HEK293 (cell line): ENCODE data around the gene HIP1.

ENCODE experiments used
- CTCF ChIA-PET: fragments of 350-600 bp; formaldehyde crosslinking; extraction: SDS; loops from one replicate; lab custom pipeline; 2021; ENCODE audit warnings: antibody characterized with exemption; lab: Yijun Ruan, JAX
- POLR2A ChIA-PET: fragments of 300-600 bp; formaldehyde crosslinking; extraction: SDS; loops from one replicate; lab custom pipeline; 2020; ENCODE audit warnings: antibody characterized with exemption, inconsistent platforms; lab: Yijun Ruan, JAX
- H3K27ac ChIP-seq: fragments of 200-500 bp; sonication (Bioruptor generic); 2 replicates; pipeline ENCODE4 v1.5.1; 2014; ENCODE audit warnings: low read depth, low read length, control low read depth, inconsistent platforms; ENCODE audit errors: extremely low read depth
- H3K36me3 ChIP-seq, 2 experiments: fragments of 200-500 bp in 1 of 2; sonication (Bioruptor generic) in 1 of 2; 1 replicate in 1 of 2; 2 replicates in 1 of 2; pipeline ENCODE4 v1.5.1; 2014 to 2017; ENCODE audit warnings: inconsistent platforms in 2 of 2, low read length in 2 of 2; ENCODE audit not compliant: control insufficient read depth in 2 of 2, insufficient read depth in 1 of 2
- H3K4me1 ChIP-seq: fragments of 200-500 bp; sonication (Bioruptor generic); 2 replicates; pipeline ENCODE4 v1.5.1; 2014; ENCODE audit warnings: mild to moderate bottlenecking, low read length, inconsistent platforms; ENCODE audit not compliant: control insufficient read depth, insufficient read depth
- H3K4me3 ChIP-seq: 2 replicates; pipeline ENCODE4 v1.5.1; 2011; ENCODE audit warnings: low read depth, mild to moderate bottlenecking, control low read depth, low read length, moderate library complexity
- H3K9me3 ChIP-seq: fragments of 200-500 bp; sonication (Bioruptor generic); 2 replicates; pipeline ENCODE4 v1.5.1; 2014; ENCODE audit warnings: low read depth, low read length, inconsistent platforms; ENCODE audit not compliant: control insufficient read depth, insufficient read depth
- EGR2 ChIP-seq: fragments of 450-650 bp; formaldehyde crosslinking; IDR thresholded peaks from 2 replicates; pipeline ENCODE4 v1.5.1; 2016; ENCODE audit warnings: low read depth, missing biosample characterization, missing genetic modification characterization
- GLIS2 ChIP-seq: fragments of 450-650 bp; formaldehyde crosslinking; IDR thresholded peaks from 2 replicates; pipeline ENCODE4 v1.5.1; 2016; ENCODE audit warnings: missing biosample characterization, missing genetic modification characterization
- HIC1 ChIP-seq: fragments of 450-650 bp; formaldehyde crosslinking; IDR thresholded peaks from 2 replicates; pipeline ENCODE4 v1.5.1; 2016; ENCODE audit warnings: missing biosample characterization, missing genetic modification characterization
- HOXA7 ChIP-seq: sonication (generic); formaldehyde crosslinking; IDR thresholded peaks from 2 replicates; pipeline ENCODE4 v1.8.1; 2022; ENCODE audit warnings: missing genetic modification reagents, borderline replicate concordance
- IKZF3 ChIP-seq: fragments of 450-650 bp; IDR thresholded peaks from 2 replicates; pipeline ENCODE4 v1.5.0; 2018; ENCODE audit warnings: missing biosample characterization, mild to moderate bottlenecking, missing genetic modification characterization, moderate library complexity
- PATZ1 ChIP-seq: fragments of 450-650 bp; formaldehyde crosslinking; IDR thresholded peaks from 2 replicates; pipeline ENCODE4 v1.5.1; 2016; ENCODE audit warnings: missing biosample characterization, missing genetic modification characterization
- PRDM1 ChIP-seq: fragments of 450-650 bp; formaldehyde crosslinking; IDR thresholded peaks from 2 replicates; pipeline ENCODE4; 2016; ENCODE audit warnings: missing biosample characterization, missing genetic modification characterization
- SCRT2 ChIP-seq: fragments of 450-650 bp; formaldehyde crosslinking; IDR thresholded peaks from 2 replicates; pipeline ENCODE4 v1.5.1; 2016; ENCODE audit warnings: missing biosample characterization, missing genetic modification characterization
- SP3 ChIP-seq: fragments of 450-650 bp; formaldehyde crosslinking; IDR thresholded peaks from 2 replicates; pipeline ENCODE4 v1.5.1; 2016; ENCODE audit warnings: missing biosample characterization, missing genetic modification characterization
- ZBTB17 ChIP-seq: fragments of 450-650 bp; formaldehyde crosslinking; IDR thresholded peaks from 2 replicates; pipeline ENCODE4 v1.5.1; 2016; ENCODE audit warnings: missing biosample characterization, missing genetic modification characterization
- ZBTB20 ChIP-seq: fragments of 450-650 bp; formaldehyde crosslinking; IDR thresholded peaks from 2 replicates; pipeline ENCODE4 v1.5.1; 2016; ENCODE audit warnings: missing biosample characterization, missing genetic modification characterization
- ZBTB6 ChIP-seq: fragments of 450-650 bp; formaldehyde crosslinking; IDR thresholded peaks from 2 replicates; pipeline ENCODE4 v1.5.1; 2017; ENCODE audit warnings: missing biosample characterization, missing genetic modification characterization
- ZBTB8A ChIP-seq: fragments of 450-650 bp; formaldehyde crosslinking; IDR thresholded peaks from 2 replicates; pipeline ENCODE4 v1.5.1; 2016; ENCODE audit warnings: missing biosample characterization, missing genetic modification characterization
- ZFHX2 ChIP-seq: fragments of 450-650 bp; formaldehyde crosslinking; conservative IDR thresholded peaks from 2 replicates; pipeline ENCODE4 v1.5.1; 2016; ENCODE audit warnings: missing biosample characterization, missing genetic modification characterization
- ZIC2 ChIP-seq: fragments of 450-650 bp; formaldehyde crosslinking; IDR thresholded peaks from 2 replicates; pipeline ENCODE4 v1.5.1; 2016; ENCODE audit warnings: missing biosample characterization, missing genetic modification characterization
- ZNF155 ChIP-seq: fragments of 450-650 bp; formaldehyde crosslinking; IDR thresholded peaks from 2 replicates; pipeline ENCODE4 v1.5.1; 2016; ENCODE audit warnings: missing biosample characterization, missing genetic modification characterization
- ZNF202 ChIP-seq: fragments of 450-650 bp; formaldehyde crosslinking; IDR thresholded peaks from 2 replicates; pipeline ENCODE4 v1.5.1; 2016; ENCODE audit warnings: missing biosample characterization, missing genetic modification characterization, borderline replicate concordance
- ZNF24 ChIP-seq: fragments of 450-650 bp; formaldehyde crosslinking; IDR thresholded peaks from 2 replicates; pipeline ENCODE4 v1.5.1; 2016; ENCODE audit warnings: missing biosample characterization, missing genetic modification characterization
- ZNF324 ChIP-seq: fragments of 450-650 bp; formaldehyde crosslinking; IDR thresholded peaks from 2 replicates; pipeline ENCODE4 v1.5.1; 2016; ENCODE audit warnings: missing biosample characterization, missing genetic modification characterization
- ZNF433 ChIP-seq: fragments of 450-650 bp; formaldehyde crosslinking; IDR thresholded peaks from 2 replicates; pipeline ENCODE4 v1.5.1; 2016; ENCODE audit warnings: missing biosample characterization, missing genetic modification characterization, low read depth
- ZNF449 ChIP-seq: fragments of 450-650 bp; formaldehyde crosslinking; IDR thresholded peaks from 2 replicates; pipeline ENCODE4 v1.5.1; 2017; ENCODE audit warnings: missing biosample characterization, mild to moderate bottlenecking, missing genetic modification characterization, moderate library complexity
- ZNF473 ChIP-seq: fragments of 450-650 bp; formaldehyde crosslinking; IDR thresholded peaks from 2 replicates; pipeline ENCODE4 v1.5.1; 2017; ENCODE audit warnings: missing biosample characterization, missing genetic modification characterization
- ZNF530 ChIP-seq: fragments of 450-650 bp; formaldehyde crosslinking; IDR thresholded peaks from 2 replicates; pipeline ENCODE4 v1.5.1; 2016; ENCODE audit warnings: low read depth, missing biosample characterization, missing genetic modification characterization
- ZNF548 ChIP-seq: fragments of 450-650 bp; formaldehyde crosslinking; IDR thresholded peaks from 2 replicates; pipeline ENCODE4 v1.5.1; 2016; ENCODE audit warnings: missing biosample characterization, missing genetic modification characterization
- ZNF621 ChIP-seq: fragments of 450-650 bp; formaldehyde crosslinking; IDR thresholded peaks from 2 replicates; pipeline ENCODE4 v1.5.1; 2017; ENCODE audit warnings: missing biosample characterization, missing genetic modification characterization
- ZNF626 ChIP-seq: fragments of 450-650 bp; sonication (Bioruptor Pico); formaldehyde crosslinking; IDR thresholded peaks from 2 replicates; pipeline ENCODE4 v1.5.1; 2018; ENCODE audit warnings: missing biosample characterization, missing genetic modification characterization, inconsistent platforms
- ZNF664 ChIP-seq: fragments of 450-650 bp; formaldehyde crosslinking; IDR thresholded peaks from 2 replicates; pipeline ENCODE4 v1.5.1; 2016; ENCODE audit warnings: missing biosample characterization, missing genetic modification characterization
- ZNF701 ChIP-seq: fragments of 450-650 bp; formaldehyde crosslinking; IDR thresholded peaks from 2 replicates; pipeline ENCODE4 v1.5.1; 2016; ENCODE audit warnings: missing biosample characterization, missing genetic modification characterization
- ZNF707 ChIP-seq: fragments of 450-650 bp; formaldehyde crosslinking; IDR thresholded peaks from 2 replicates; pipeline ENCODE4 v1.5.1; 2016; ENCODE audit warnings: missing biosample characterization, missing genetic modification characterization
- ZNF837 ChIP-seq: fragments of 450-650 bp; formaldehyde crosslinking; IDR thresholded peaks from 2 replicates; pipeline ENCODE4 v1.5.1; 2016; ENCODE audit warnings: missing biosample characterization, missing genetic modification characterization
- ZNF843 ChIP-seq: fragments of 450-650 bp; formaldehyde crosslinking; IDR thresholded peaks from 2 replicates; pipeline ENCODE4 v1.5.1; 2016; ENCODE audit warnings: missing biosample characterization, missing genetic modification characterization

The HIP1 gene

GRCh38 chr7:75639071-75639885 is 99.5 kb downstream of the HIP1 start (continued):
- TF ChIP-seq ZNF155 (tag by site-specific recombination) (no peak), ZNF837 (tag by site-specific recombination) (no peak), ZNF621 (tag by site-specific recombination) (no peak), ZNF707 (tag by site-specific recombination) (no peak), ZNF324 (tag by site-specific recombination) (peak; percentile 64; the same call in 1 of the 2 replicates), ZNF433 (tag by site-specific recombination) (no peak), IKZF3 (tag by site-specific recombination) (peak; percentile 68; the same call in 1 of the 2 replicates)

GRCh38 chr7:75638594-75639070 is 100.1 kb downstream of the HIP1 start:
- no peak for TF ChIP-seq ZNF473 (tag by site-specific recombination)
- TF ChIP-seq GLIS2 (tag by site-specific recombination), result peak; percentile 55; the same call in 1 of the 2 replicates
- TF ChIP-seq ZNF626 (tag by site-specific recombination), result no peak
- peak; percentile 90 for TF ChIP-seq ZFHX2 (tag by site-specific recombination)
- TF ChIP-seq SCRT2, result peak; percentile 57
- peak; percentile 38; the same call in 1 of the 2 replicates for TF ChIP-seq ZBTB17 (tag by site-specific recombination)
- no peak for TF ChIP-seq PRDM1 (tag by site-specific recombination)
- TF ChIP-seq ZNF202 (tag by site-specific recombination), result no peak
- peak; percentile 64 for TF ChIP-seq ZBTB20
- no peak for TF ChIP-seq ZNF24
- TF ChIP-seq ZIC2 (tag by site-specific recombination), result peak; percentile 46; the same call in 1 of the 2 replicates
- peak; percentile 29; the same call in 1 of the 2 replicates for TF ChIP-seq HIC1
- peak; percentile 68 for TF ChIP-seq EGR2 (tag by site-specific recombination)
- peak; percentile 35; the same call in 1 of the 2 replicates for TF ChIP-seq PATZ1 (tag by site-specific recombination)
- 0 out of 2 replicates have a peak, but pooled peaks have one; percentile 22 for TF ChIP-seq ZNF449 (tag by site-specific recombination)
- TF ChIP-seq ZNF664 (tag by site-specific recombination), result no peak
- no peak for TF ChIP-seq HOXA7 (CRISPR knock-in tag)
- TF ChIP-seq ZNF843 (tag by site-specific recombination), result no peak
- 0 out of 2 replicates have a peak, but pooled peaks have one; percentile 44 for TF ChIP-seq ZBTB6 (tag by site-specific recombination)
- TF ChIP-seq ZNF701 (tag by site-specific recombination), result no peak
- peak; percentile 47 for TF ChIP-seq ZBTB8A (tag by site-specific recombination)
- no peak for TF ChIP-seq ZNF530 (tag by site-specific recombination)
- TF ChIP-seq ZNF548 (tag by site-specific recombination), result no peak
- no peak for TF ChIP-seq SP3
- TF ChIP-seq, all 188 proteins: peak for 12
- no peaks in the 10 kb centered on the region for H3K36me3 ChIP-seq
- H3K4me3 ChIP-seq, result peak overlapping the region; percentile 64
- H3K27ac ChIP-seq, result peak overlapping the region; percentile 59; the same call in 1 of the 2 replicates
- H3K4me1 ChIP-seq, result no peaks in the 10 kb centered on the region
- POLR2A ChIA-PET, result no interaction called here
- no peaks in the 10 kb centered on the region for H3K9me3 ChIP-seq
- CTCF ChIA-PET, result no interaction called here
